HepG2 (cell line): Measurements from ENCODE around the gene MED22. TPM values are rescaled to one million over a fixed set of nuclear protein-coding genes. Genes with fewer than 3 reads are reported as not detected.
A peak's percentile ranks its signal among the peaks of the same experiment; 100 is the strongest.

Source experiments
- AKAP8 ChIP-seq: sonication (generic); formaldehyde crosslinking; IDR thresholded peaks from 2 replicates; pipeline ENCODE4 v1.5.1; 2020; ENCODE audit warnings: mild to moderate bottlenecking, missing genetic modification reagents
- BCL6 ChIP-seq: IDR thresholded peaks from 2 replicates; pipeline ENCODE4 v1.6.1; 2016; ENCODE audit warnings: missing genetic modification reagents, missing compliant biosample characterization
- CC2D1A ChIP-seq: sonication (generic); formaldehyde crosslinking; IDR thresholded peaks from 2 replicates; pipeline ENCODE4 v1.8.1; 2023; ENCODE audit warnings: mild to moderate bottlenecking, missing genetic modification reagents
- CENPBD1 ChIP-seq: sonication (generic); formaldehyde crosslinking; IDR thresholded peaks from 2 replicates; pipeline ENCODE4 v1.8.0; 2022; ENCODE audit warnings: missing genetic modification reagents, low read depth, mild to moderate bottlenecking, borderline replicate concordance
- EEA1 ChIP-seq: sonication (generic); formaldehyde crosslinking; IDR thresholded peaks from 2 replicates; pipeline ENCODE4 v1.5.1; 2020; ENCODE audit warnings: mild to moderate bottlenecking, missing genetic modification reagents, borderline replicate concordance
- HOXA7 ChIP-seq: sonication (generic); formaldehyde crosslinking; IDR thresholded peaks from 2 replicates; pipeline ENCODE4 v1.8.1; 2022; ENCODE audit warnings: mild to moderate bottlenecking, missing genetic modification reagents, moderate library complexity
- KAT8 ChIP-seq: IDR thresholded peaks from 2 replicates; pipeline ENCODE4 v1.6.1; 2016; ENCODE audit warnings: missing genetic modification reagents, missing compliant biosample characterization
- KLF11 ChIP-seq: IDR thresholded peaks from 2 replicates; pipeline ENCODE4 v1.6.1; 2016; ENCODE audit warnings: missing compliant biosample characterization
- NCOA5 ChIP-seq: sonication (generic); formaldehyde crosslinking; IDR thresholded peaks from 2 replicates; pipeline ENCODE4 v1.4.0; 2020; ENCODE audit warnings: missing genetic modification reagents
- PAF1 ChIP-seq: IDR thresholded peaks from 2 replicates; pipeline ENCODE4 v1.6.1; 2016; ENCODE audit warnings: missing genetic modification reagents, missing compliant biosample characterization
- PHF5A ChIP-seq: IDR thresholded peaks from one replicate; pipeline ENCODE4 v1.6.1; 2018; ENCODE audit warnings: low read depth, missing genetic modification reagents; ENCODE audit not compliant: unreplicated experiment
- SOX6 ChIP-seq, 2 experiments: fragments of 450-650 bp in 1 of 2; sonication (generic) in 1 of 2; formaldehyde crosslinking in 1 of 2; IDR thresholded peaks; 2 replicates each; pipeline versions ENCODE4 v1.4.0 to v1.6.1; 2017 to 2020; ENCODE audit warnings: antibody characterized with exemption in 1 of 2, mild to moderate bottlenecking in 1 of 2, missing genetic modification reagents in 1 of 2
- TBX2 ChIP-seq: sonication (generic); formaldehyde crosslinking; IDR thresholded peaks from 2 replicates; pipeline ENCODE4 v1.5.0; 2020; ENCODE audit warnings: missing genetic modification reagents, mild to moderate bottlenecking, borderline replicate concordance
- TFE3 ChIP-seq: IDR thresholded peaks from 2 replicates; pipeline ENCODE4 v1.6.1; 2016
- ZFP37 ChIP-seq: sonication (generic); formaldehyde crosslinking; IDR thresholded peaks from 2 replicates; pipeline ENCODE4 v1.4.0; 2020; ENCODE audit warnings: missing genetic modification reagents, borderline replicate concordance
- ZKSCAN8 ChIP-seq: IDR thresholded peaks from 2 replicates; pipeline ENCODE4 v1.6.1; 2016; ENCODE audit warnings: borderline replicate concordance, missing genetic modification reagents, missing compliant biosample characterization
- ZMAT3 ChIP-seq: sonication (generic); formaldehyde crosslinking; conservative IDR thresholded peaks from 2 replicates; pipeline ENCODE4 v1.7.0; 2021; ENCODE audit warnings: missing genetic modification reagents
- ZMYM2 ChIP-seq: sonication (generic); formaldehyde crosslinking; IDR thresholded peaks from 2 replicates; pipeline ENCODE4 v1.8.0; 2022; ENCODE audit warnings: mild to moderate bottlenecking, missing genetic modification reagents
- ZNF501 ChIP-seq: sonication (generic); formaldehyde crosslinking; IDR thresholded peaks from 2 replicates; pipeline ENCODE4 v1.5.1; 2020; ENCODE audit warnings: mild to moderate bottlenecking, moderate library complexity, missing genetic modification reagents
- ZNF709 ChIP-seq: sonication (generic); formaldehyde crosslinking; IDR thresholded peaks from 2 replicates; pipeline ENCODE4 v1.5.0; 2020; ENCODE audit warnings: mild to moderate bottlenecking, missing genetic modification reagents
- ZNF773 ChIP-seq: sonication (generic); formaldehyde crosslinking; IDR thresholded peaks from 2 replicates; pipeline ENCODE4 v1.4.0; 2020; ENCODE audit warnings: missing genetic modification reagents, borderline replicate concordance
- ZNF883 ChIP-seq: sonication (generic); formaldehyde crosslinking; IDR thresholded peaks from 2 replicates; pipeline ENCODE4 v1.5.1; 2020; ENCODE audit warnings: mild to moderate bottlenecking, missing genetic modification reagents; ENCODE audit errors: not compliant biosample characterization
- polyA plus RNA-seq, 8 experiments: library from polyadenylated mRNA; depleted of rRNA in 3 of 8; stranded (reverse) in 7 of 8; unstranded in 1 of 8; fragments of >200 nt; fragmentation: Illumina TruSeq in 4 of 8; extraction: Trizol in 4 of 8; gene quantifications; 2 replicates each; pipeline versions ENCODE4 v1.2.1 to v1.2.3, GENCODE V29; 2011 to 2016; ENCODE audit warnings: low read depth in 4 of 8, missing spikeins in 1 of 8, mixed read lengths in 1 of 8; ENCODE audit not compliant: insufficient read depth in 1 of 8
- total RNA-seq, 5 experiments: library from RNA; depleted of rRNA; stranded (reverse); fragments of >200 nt; fragmentation: Illumina TruSeq; extraction: Trizol; gene quantifications; 2 replicates each; pipeline ENCODE4 v1.2.3, GENCODE V29; 2016; ENCODE audit warnings: low read depth in 1 of 5
- TF ChIP-seq, protein P1 (sequence below): sonication (generic); formaldehyde crosslinking; conservative IDR thresholded peaks from 2 replicates; pipeline ENCODE4 v1.4.0; 2020; ENCODE audit warnings: mild to moderate bottlenecking, missing genetic modification reagents, moderate library complexity
- TF ChIP-seq, protein P2 (sequence below): conservative IDR thresholded peaks from 2 replicates; pipeline ENCODE4 v1.6.1; 2018; ENCODE audit warnings: missing genetic modification reagents

The MED22 gene
- total and polyA plus RNA-seq, 2 of the 13 experiments (the other 11 are each of a cell fraction or from before 2014, with no cell fraction given), result 15.8 to 22.1 TPM

- TF ChIP-seq EEA1 (CRISPR knock-in tag) (no peak), ZKSCAN8 (no peak), PHF5A (CRISPR knock-in tag) (no peak), KLF11 (CRISPR knock-in tag) (no peak), ZMYM2 (CRISPR knock-in tag) (no peak), ZFP37 (CRISPR knock-in tag) (no peak), ZNF501 (CRISPR knock-in tag) (peak; percentile 39; the same call in 1 of the 2 replicates), ZNF709 (CRISPR knock-in tag) (peak; percentile 31; the same call in 1 of the 2 replicates), AKAP8 (CRISPR knock-in tag) (no peak), SOX6 (IDR thresholded peaks at IDR 0.05) (no peak), SOX6 (CRISPR knock-in tag; IDR thresholded peaks at IDR 0.05) (peak; percentile 44), NCOA5 (CRISPR knock-in tag) (no peak), ZNF883 (CRISPR knock-in tag) (no peak), TBX2 (CRISPR knock-in tag) (peak; percentile 42; the same call in 1 of the 2 replicates), CC2D1A (CRISPR knock-in tag) (no peak), HOXA7 (CRISPR knock-in tag) (no peak), ZNF773 (CRISPR knock-in tag) (no peak), PAF1 (CRISPR knock-in tag) (no peak), KAT8 (CRISPR knock-in tag) (peak; percentile 71; the same call in 1 of the 2 replicates), CENPBD1 (CRISPR knock-in tag) (no peak), TFE3 (peak; percentile 74), BCL6 (CRISPR knock-in tag) (no peak), ZMAT3 (CRISPR knock-in tag) (no peak)
- TF ChIP-seq, protein P1, sequence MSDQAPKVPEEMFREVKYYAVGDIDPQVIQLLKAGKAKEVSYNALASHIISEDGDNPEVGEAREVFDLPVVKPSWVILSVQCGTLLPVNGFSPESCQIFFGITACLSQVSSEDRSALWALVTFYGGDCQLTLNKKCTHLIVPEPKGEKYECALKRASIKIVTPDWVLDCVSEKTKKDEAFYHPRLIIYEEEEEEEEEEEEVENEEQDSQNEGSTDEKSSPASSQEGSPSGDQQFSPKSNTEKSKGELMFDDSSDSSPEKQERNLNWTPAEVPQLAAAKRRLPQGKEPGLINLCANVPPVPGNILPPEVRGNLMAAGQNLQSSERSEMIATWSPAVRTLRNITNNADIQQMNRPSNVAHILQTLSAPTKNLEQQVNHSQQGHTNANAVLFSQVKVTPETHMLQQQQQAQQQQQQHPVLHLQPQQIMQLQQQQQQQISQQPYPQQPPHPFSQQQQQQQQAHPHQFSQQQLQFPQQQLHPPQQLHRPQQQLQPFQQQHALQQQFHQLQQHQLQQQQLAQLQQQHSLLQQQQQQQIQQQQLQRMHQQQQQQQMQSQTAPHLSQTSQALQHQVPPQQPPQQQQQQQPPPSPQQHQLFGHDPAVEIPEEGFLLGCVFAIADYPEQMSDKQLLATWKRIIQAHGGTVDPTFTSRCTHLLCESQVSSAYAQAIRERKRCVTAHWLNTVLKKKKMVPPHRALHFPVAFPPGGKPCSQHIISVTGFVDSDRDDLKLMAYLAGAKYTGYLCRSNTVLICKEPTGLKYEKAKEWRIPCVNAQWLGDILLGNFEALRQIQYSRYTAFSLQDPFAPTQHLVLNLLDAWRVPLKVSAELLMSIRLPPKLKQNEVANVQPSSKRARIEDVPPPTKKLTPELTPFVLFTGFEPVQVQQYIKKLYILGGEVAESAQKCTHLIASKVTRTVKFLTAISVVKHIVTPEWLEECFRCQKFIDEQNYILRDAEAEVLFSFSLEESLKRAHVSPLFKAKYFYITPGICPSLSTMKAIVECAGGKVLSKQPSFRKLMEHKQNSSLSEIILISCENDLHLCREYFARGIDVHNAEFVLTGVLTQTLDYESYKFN, result peak; percentile 64
- TF ChIP-seq, protein P2, sequence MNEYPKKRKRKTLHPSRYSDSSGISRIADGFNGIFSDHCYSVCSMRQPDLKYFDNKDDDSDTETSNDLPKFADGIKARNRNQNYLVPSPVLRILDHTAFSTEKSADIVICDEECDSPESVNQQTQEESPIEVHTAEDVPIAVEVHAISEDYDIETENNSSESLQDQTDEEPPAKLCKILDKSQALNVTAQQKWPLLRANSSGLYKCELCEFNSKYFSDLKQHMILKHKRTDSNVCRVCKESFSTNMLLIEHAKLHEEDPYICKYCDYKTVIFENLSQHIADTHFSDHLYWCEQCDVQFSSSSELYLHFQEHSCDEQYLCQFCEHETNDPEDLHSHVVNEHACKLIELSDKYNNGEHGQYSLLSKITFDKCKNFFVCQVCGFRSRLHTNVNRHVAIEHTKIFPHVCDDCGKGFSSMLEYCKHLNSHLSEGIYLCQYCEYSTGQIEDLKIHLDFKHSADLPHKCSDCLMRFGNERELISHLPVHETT (CRISPR knock-in tag), result no peak
These were observed 38.4 kb upstream of the MED22 start (continued) for GRCh38 chr9:133386338-133386737.
